UCSD-AML1 (cell line): ENCODE results near the gene SLC5A11.
"Not testable (repeated sequence)": the region's sequence is repeated elsewhere in the genome, so short reads cannot be mapped to it uniquely, and the experiment has no call there.

Experiments
- DNase-seq: peaks from one replicate; lab custom pipeline; 2025; ENCODE audit not compliant: unreplicated experiment; lab: John Stamatoyannopoulos, UW

Gene SLC5A11

DNA sequence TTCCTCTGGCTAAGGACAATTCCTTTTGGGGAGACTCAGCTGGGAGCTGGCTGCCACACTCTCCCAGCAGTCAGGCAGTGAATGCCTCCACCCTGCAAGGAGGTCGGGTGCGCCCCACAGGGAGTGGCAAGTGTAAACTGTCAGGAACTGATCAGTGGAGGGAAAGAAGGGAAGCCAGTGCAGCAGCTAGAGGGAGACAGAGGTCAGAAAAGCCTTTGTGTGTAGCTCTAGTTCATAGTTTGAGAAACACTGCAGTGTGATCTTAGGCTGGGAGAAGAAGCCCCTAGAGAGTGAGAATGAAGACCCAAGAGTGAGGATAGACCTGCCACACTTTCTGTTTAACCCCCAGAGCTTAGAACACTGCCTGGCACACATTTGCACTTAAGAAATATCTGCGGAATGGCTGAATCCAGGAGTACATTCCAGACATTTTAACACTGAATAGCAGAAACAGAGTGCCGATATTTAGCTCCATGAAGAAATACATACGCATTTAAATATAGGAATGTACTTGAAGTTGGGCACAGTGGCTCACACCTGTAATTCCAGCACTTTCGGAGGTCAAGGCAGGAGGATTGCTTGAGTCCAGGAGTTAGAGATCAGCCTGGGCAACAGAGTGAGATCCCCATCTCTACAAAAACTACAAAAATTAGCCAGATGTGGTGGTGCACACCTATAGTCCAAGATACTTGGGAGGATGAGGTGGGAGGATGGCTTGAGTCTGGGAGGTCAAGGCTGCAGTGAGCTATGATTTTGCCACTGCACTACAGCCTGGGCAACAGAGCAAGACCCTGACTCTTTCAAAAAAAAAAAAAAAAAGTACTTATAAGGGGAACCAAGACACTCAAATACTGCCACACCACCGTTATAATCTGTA, 11.1 kb upstream of the SLC5A11 start:
- DNase-seq, result no peak

GRCh38 chr16:24836836-24837235, 8.9 kb upstream of the SLC5A11 start:
- DNase-seq, result no peak

DNA sequence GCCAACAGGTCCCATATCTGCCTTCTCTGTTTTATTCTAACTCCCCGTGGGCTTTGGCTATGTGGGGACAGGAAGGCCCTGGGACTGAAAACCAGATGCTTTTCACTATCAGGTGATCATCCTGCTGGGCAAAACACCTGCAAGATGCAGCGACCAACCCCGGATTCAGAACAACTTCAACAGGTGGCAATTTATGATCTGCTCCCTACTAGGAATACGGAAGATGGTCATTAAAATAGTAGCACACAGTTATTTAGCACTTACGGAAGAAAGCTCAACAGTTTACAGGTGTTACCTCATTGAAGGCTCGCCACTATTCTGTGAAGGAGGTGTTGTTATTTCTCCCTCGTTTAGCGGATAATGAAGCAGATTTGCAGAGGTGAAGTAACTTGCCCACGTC, 7.8 kb upstream of the SLC5A11 start:
- DNase-seq, result no peak

- DNase-seq, result peak; percentile 50
Observed at GRCh38 chr16:24838554-24839266, 7.1 kb upstream of the SLC5A11 start.

DNA sequence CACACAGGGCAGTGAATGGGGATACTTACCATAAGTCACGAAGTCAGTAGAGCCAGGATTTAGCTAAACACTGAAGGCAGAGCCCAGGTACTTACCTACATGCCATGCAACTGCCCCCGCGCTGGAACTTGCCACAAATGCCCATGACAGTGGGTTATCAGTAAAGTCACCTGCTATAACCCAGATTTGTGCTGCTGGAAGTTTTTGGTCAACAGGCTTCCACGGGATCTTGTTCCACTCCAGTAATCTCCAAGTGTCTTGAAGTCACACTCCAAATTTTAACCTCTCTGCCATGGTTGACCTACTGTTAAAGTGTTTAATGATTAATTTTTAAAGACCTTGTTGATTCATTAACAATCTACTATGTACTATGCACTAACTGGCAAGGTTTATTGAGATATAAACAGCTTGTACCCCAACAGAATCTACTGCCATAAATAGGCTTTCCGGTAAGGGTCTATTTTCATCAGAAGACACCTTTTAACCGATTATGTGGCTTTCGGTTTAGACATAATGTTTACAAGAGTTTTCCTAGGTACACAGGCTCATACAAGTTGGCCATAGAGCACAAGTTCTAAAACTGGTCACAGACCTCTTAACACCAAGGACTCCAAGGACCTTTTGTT, 6.3 kb upstream of the SLC5A11 start:
- DNase-seq, result no peak

DNA sequence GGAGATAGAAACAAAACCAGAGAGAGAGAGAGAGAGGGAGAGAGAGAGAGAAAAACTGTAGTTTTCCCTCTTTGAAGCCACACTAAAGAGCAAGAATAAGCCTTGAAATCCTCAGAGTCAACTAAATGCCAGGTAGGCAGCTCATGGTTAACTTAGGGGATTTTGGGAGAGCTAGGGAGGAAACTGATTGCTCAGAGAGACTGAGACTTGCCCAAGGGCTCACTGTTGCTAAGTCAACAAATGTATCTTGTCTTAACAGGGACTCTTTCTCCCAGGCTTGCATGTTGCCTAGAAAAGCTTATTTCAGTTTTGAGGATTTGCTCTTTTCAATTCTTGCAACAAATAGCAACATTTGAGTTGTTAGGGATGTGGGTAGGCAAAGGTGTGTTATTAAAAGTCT, 4.5 kb upstream of the SLC5A11 start:
- no peak for DNase-seq

GRCh38 chr16:24844101-24845030, 1.4 kb upstream of the SLC5A11 start:
- no peak for DNase-seq

GRCh38 chr16:24845031-24845365, 765 bp upstream of the SLC5A11 start:
- not testable (repeated sequence) for DNase-seq

- no peak for DNase-seq
Observed at GRCh38 chr16:24846548-24847357, 990 bp downstream of the SLC5A11 start.

DNA sequence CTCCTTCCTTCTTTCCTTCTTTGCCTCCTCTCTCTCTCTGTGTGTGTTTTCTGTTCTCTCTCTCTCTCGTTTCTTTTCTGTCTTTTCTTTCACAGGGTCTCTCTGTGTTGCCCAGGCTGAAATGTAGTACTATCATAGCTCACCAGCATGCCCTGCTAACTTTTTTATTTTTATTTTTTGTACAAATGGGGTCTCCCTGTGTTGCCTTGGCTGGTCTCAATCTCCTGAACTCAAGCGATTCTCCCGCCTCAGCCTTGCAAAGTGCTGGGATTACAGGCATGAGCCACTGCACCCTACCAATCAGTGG, 1.5 kb downstream of the SLC5A11 start:
- DNase-seq, result no peak

GRCh38 chr16:24848065-24848464, 2.3 kb downstream of the SLC5A11 start:
- no peak for DNase-seq

DNA sequence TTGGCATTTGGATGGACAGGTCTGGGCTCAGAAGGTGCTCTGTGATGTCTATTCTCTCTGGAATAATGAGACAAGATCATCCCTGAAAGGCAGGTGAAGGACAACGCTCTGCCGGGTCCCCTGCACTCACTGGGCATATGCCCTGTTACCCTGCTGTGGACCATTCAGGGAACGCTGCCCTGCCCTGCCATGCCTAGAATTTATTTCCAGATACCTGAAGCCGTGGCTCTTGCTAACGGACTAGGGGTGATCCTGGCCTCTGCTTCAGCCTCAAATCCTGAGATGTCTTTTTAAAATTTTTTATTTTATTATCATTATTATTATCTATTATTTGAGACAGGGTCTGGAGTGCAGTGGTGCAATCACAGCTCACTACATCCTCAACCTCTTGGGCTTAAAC, 3.9 kb downstream of the SLC5A11 start:
- no peak for DNase-seq

DNA sequence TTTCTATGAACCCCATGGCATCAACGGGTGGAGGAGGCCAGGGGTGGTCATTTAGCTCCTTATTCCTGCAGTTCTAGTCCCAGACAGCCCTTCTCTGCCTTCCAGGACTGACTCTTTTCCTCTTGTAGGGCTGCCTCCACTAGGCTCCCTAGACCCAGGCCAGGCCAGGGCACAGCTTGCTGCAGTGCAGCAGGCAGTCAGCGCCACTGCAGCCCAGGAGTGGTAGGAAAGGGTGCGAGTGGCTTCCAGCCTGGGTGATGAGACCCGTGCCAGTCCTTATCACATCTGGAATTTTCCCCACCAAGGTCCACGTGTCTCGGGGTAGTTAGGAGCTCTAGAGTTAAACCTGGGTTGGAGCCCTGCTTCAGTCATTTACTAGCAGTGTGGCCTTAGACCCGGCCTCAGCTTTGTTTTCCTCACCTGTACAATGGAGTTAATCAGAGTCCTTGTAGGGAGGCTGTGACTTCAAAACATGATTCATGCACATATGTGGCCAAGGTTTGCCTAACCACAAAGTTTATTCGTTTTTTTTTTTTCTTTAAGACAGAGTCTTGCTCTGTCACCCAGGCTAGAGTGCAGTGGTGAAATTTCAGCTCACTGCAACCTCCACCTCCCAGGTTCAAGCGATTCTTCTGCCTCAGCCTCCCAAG, 4.7 kb downstream of the SLC5A11 start:
- no peak for DNase-seq

DNA sequence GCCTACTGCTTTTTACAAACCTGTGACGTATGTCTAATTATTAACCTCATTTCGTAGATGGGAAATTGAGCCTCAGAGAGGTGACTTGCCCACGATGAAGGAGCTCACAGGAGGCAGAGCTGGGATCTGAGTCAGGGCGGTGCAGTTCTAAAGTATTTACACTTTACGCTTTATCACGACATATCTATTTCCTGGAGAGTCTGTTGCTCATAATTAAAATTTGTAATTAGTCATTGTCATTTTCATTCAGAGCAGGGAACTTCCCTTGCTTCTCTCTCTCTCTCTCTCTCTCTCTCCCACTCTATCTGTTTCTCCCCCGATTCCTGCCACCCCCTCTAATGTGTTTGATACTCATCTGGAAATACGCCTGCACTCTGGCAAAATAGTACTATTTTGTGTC, 5.9 kb downstream of the SLC5A11 start:
- DNase-seq, result no peak

- no peak for DNase-seq
Observed at GRCh38 chr16:24852281-24852721, 6.5 kb downstream of the SLC5A11 start.

DNA sequence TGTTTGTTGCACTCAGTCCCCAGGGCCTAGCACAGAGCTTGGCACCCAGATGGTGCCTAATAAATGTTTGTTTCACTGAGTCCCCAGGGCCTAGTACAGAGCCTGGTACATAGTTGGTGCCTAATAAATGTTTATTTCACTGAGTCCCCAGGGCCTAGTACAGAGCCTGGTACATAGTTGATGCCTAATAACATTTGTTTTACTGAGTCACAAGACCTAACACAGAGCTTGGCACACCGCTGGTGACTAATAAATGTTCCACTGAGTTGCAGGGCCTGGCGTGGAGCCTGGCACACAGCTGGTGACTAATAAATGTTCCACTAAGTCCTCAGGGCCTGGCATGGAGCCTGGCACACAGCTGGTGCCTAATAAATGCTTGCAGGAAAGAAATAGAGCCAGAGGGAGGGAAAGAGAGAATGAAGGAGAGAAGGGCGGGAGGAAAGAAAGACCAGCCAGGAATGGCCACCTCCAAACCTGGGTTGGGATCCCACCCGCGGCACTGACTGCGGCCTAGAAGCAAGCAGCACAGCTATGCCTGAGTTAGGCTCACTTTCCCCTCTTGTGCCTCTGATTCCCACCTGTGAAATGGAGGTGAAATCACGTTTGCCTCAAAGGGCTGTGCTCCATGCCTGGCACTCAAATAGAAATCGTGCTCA, 7.5 kb downstream of the SLC5A11 start:
- no peak for DNase-seq

DNA sequence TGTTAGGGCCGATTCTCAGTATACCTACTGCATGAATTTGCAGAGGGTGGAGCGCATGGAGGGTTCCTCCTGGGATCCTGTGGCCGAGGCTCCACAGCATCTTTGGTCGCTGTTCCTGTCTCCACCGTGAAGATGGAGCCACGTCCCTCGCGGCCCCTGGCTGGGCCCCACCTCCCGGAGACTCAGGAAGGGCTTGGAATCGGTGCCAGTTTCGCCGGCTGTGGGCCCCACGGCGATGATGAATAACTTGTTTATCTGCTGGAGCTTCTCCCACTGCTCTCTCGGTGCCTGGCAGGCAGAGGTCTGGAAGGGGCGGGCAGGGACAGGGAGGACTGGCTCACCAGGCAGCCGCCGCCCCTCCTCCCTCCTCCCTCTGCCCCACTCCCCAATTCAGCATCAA, 8.1 kb downstream of the SLC5A11 start:
- no peak for DNase-seq

DNA sequence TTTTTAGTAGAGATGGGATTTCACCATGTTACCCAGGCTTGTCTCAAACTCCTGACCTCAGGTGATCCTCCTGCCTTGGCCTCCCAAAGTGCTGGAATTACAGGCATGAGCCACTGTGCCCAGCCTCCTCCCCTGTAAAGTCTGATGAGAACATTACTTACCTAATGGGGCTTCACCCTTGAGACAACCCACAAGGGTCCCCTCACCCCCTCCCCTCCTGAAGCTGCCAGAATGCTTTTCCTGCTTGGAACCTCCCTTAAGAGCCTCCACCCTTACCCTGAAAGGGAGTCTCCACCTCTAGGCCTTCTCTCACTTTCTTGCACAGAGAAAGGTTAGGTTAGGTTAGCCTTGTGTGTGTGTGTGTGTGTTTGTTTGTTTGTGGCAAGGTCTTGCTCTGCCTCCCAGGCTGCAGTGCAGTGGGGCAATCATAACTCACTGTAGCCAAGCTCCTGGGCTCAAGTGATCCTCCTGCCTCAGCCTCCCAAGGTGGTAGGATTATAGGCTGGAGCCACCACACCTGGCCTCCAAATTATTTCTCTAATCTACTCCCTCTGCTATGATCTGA, 8.9 kb downstream of the SLC5A11 start:
- DNase-seq, result no peak

GRCh38 chr16:24855678-24856077, 9.9 kb downstream of the SLC5A11 start:
- no peak for DNase-seq
